ENCODE data around the gene TUBA4A. TPM values are rescaled to one million over a fixed set of nuclear protein-coding genes. Genes with fewer than 3 reads are reported as not detected.

TUBA4A gene
- total RNA-seq, 1 donor from 2014 or later = 0.14 TPM

GRCh38 chr2:219293736-219294231, 40.1 kb upstream of the TUBA4A start:
- Mint-ChIP-seq H3K36me3 (ENCODE audit: low read depth) (no peaks in the 10 kb centered on the region), H3K27me3 (ENCODE audit: low read depth) (peaks cover 30% of the 10 kb centered on the region)

GRCh38 chr2:219292616-219293015, 38.9 kb upstream of the TUBA4A start:
- no peak for DNase-seq (ENCODE audit: low read depth, low spot score)
- peaks cover 22% of the 10 kb centered on the region for H3K27me3 Mint-ChIP-seq (ENCODE audit: low read depth)
- H3K4me3 Mint-ChIP-seq = peak overlapping the region; percentile 34
- H3K9me3 Mint-ChIP-seq = no peaks in the 10 kb centered on the region
- peaks cover 6% of the 10 kb centered on the region for H3K4me1 Mint-ChIP-seq
- no peak overlapping the region for H3K27ac Mint-ChIP-seq (ENCODE audit: unreplicated experiment)
- no peak for TF ChIP-seq CTCF (conservative IDR thresholded peaks at IDR 0.05)
- no peaks in the 10 kb centered on the region for H3K36me3 Mint-ChIP-seq (ENCODE audit: low read depth)

More at GRCh38 chr2:219293736-219294231, 40.1 kb upstream of the TUBA4A start:
- Mint-ChIP-seq H3K4me1 (peaks cover 6% of the 10 kb centered on the region), H3K9me3 (no peaks in the 10 kb centered on the region), H3K4me3 (peak overlapping the region; percentile 62), H3K27ac (ENCODE audit: unreplicated experiment) (no peak overlapping the region)
- TF ChIP-seq CTCF (conservative IDR thresholded peaks at IDR 0.05) = no peak
- no peak for DNase-seq (ENCODE audit: low read depth, low spot score)

DNA sequence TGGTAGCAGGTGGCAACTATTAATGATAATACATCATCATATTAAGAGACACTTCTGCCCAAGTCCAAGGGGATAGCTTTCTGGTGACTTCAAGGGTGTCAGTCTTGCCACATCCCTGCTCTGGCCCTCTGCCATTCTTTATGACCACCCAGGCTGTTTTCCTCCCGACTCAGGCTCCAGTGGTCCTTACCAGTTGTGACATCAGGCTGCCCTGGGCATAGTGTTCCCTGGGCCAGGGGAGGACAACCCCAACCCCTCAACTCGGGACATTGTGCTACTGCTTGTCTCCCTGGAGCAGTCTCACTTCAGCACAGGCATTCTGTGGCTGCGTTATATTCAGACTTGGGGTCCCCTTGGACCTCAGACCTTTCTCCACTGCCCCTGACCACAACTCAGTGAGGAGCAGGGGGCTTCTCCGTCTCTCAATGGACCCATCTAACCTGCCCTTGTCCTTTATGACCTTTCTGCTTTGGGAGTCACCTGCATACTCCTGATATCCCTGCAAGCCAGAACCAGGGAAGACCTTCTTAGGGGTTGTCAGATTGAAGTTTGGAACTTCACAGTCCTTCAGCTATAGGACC, 38.3 kb upstream of the TUBA4A start:
- no peak overlapping the region for H3K4me3 Mint-ChIP-seq
- H3K27ac Mint-ChIP-seq (ENCODE audit: unreplicated experiment) = no peak overlapping the region
- H3K4me1 Mint-ChIP-seq = peaks cover 6% of the 10 kb centered on the region
- H3K27me3 Mint-ChIP-seq (ENCODE audit: low read depth) = peaks cover 20% of the 10 kb centered on the region
- no peaks in the 10 kb centered on the region for H3K36me3 Mint-ChIP-seq (ENCODE audit: low read depth)
- no peak for DNase-seq (ENCODE audit: low read depth, low spot score)
- no peaks in the 10 kb centered on the region for H3K9me3 Mint-ChIP-seq
- TF ChIP-seq CTCF (conservative IDR thresholded peaks at IDR 0.05) = no peak

- no peaks in the 10 kb centered on the region for H3K9me3 Mint-ChIP-seq
- no peak for DNase-seq (ENCODE audit: low read depth, low spot score)
- peaks cover 20% of the 10 kb centered on the region for H3K27me3 Mint-ChIP-seq (ENCODE audit: low read depth)
- peaks cover 6% of the 10 kb centered on the region for H3K4me1 Mint-ChIP-seq
- no peaks in the 10 kb centered on the region for H3K36me3 Mint-ChIP-seq (ENCODE audit: low read depth)
- no peak overlapping the region for H3K4me3 Mint-ChIP-seq
- H3K27ac Mint-ChIP-seq (ENCODE audit: unreplicated experiment) = no peak overlapping the region
- TF ChIP-seq CTCF (conservative IDR thresholded peaks at IDR 0.05) = no peak
Observed at GRCh38 chr2:219291394-219291793, 37.7 kb upstream of the TUBA4A start.

- Mint-ChIP-seq H3K36me3 (ENCODE audit: low read depth) (no peaks in the 10 kb centered on the region), H3K9me3 (no peaks in the 10 kb centered on the region), H3K4me1 (peaks cover 11% of the 10 kb centered on the region), H3K4me3 (no peak overlapping the region), H3K27ac (ENCODE audit: unreplicated experiment) (no peak overlapping the region), H3K27me3 (ENCODE audit: low read depth) (peaks cover 17% of the 10 kb centered on the region)
- DNase-seq (ENCODE audit: low read depth, low spot score) = no peak
- TF ChIP-seq CTCF (conservative IDR thresholded peaks at IDR 0.05) = no peak
Observed at GRCh38 chr2:219290381-219291171, 36.9 kb upstream of the TUBA4A start.

All from neural crest cell (in vitro differentiated cells).